H1 (cell line): ENCODE measurements around the gene PDGFRA. TPM values are rescaled to one million over a fixed set of nuclear protein-coding genes. Genes with fewer than 3 reads are reported as not detected.

Experiments
- CREB1 ChIP-seq: IDR thresholded peaks from 2 replicates; pipeline ENCODE4 v1.6.1; 2012; ENCODE audit warnings: inconsistent platforms
- JUN ChIP-seq: IDR thresholded peaks from 2 replicates; pipeline ENCODE4 v1.6.1; 2011; ENCODE audit warnings: low read depth, mild to moderate bottlenecking, improper control_type of control experiment, low read length
- KDM4A ChIP-seq: IDR thresholded peaks from one replicate; pipeline ENCODE4 v1.7.1; 2012; ENCODE audit warnings: low read depth, mild to moderate bottlenecking, moderate library complexity, low read length, inconsistent platforms; ENCODE audit not compliant: severe bottlenecking
- RNF2 ChIP-seq: fragments of 200-900, 300-1000 bp; sonication (generic); IDR thresholded peaks from 2 replicates; pipeline ENCODE4 v1.7.1; 2016; ENCODE audit warnings: borderline replicate concordance, low read depth, mild to moderate bottlenecking, antibody characterized with exemption, low read length; ENCODE audit not compliant: poor library complexity, severe bottlenecking; ENCODE audit errors: missing control alignments
- SIN3A ChIP-seq, 2 experiments: IDR thresholded peaks in 1 of 2; conservative IDR thresholded peaks in 1 of 2; 2 replicates each; pipeline ENCODE4 v1.6.1; 2011 to 2012; ENCODE audit warnings: low read length in 2 of 2, improper control_type of control experiment in 1 of 2, low read depth in 1 of 2, mild to moderate bottlenecking in 1 of 2
- TCF12 ChIP-seq: IDR thresholded peaks from 2 replicates; pipeline ENCODE4 v1.6.1; 2011; ENCODE audit warnings: low read depth, mild to moderate bottlenecking, low read length
- polyA plus RNA-seq, 7 experiments: library from polyadenylated mRNA; depleted of rRNA in 3 of 7; stranded (reverse) in 5 of 7; unstranded in 2 of 7; fragments of >200 nt in 5 of 7; fragments of 200-250 nt in 2 of 7; gene quantifications; 1 replicate in 5 of 7; 2 replicates in 1 of 7; 4 replicates in 1 of 7; pipeline versions ENCODE4 v1.2.1 to v1.2.3, GENCODE V29; 2011 to 2013; ENCODE audit warnings: missing spikeins in 2 of 7, mixed read lengths in 2 of 7
- total RNA-seq: library from RNA; stranded (reverse); fragmentation: NEBNext Ultra II Directional; extraction: Animal tissue kit (Norgen Biotek cat#: 25700); gene quantifications from 2 replicates; pipeline ENCODE4 v1.2.1, GENCODE V29; 2021

The PDGFRA gene
- total and polyA plus RNA-seq, 2 of the 8 experiments (the other 6 are each of a cell fraction or from before 2014, with no cell fraction given): 1.4 to 3.4 TPM

GRCh38 chr4:54281054-54281766 is 52.1 kb downstream of the PDGFRA start (continued):
- TF ChIP-seq KDM4A (no peak), RNF2 (no peak), CREB1 (no peak), SIN3A (conservative IDR thresholded peaks at IDR 0.05 in 1 of 2, IDR thresholded peaks at IDR 0.05 in 1 of 2; ENCODE audit: low read depth in 1 of 2, low read length in 2 of 2) (no peak), JUN (no peak), TCF12 (no peak)
- TF ChIP-seq, all 59 proteins: peak for 0
